K562 (cell line): Measurements from ENCODE around the gene GAPDHS. TPM values are rescaled to one million over a fixed set of nuclear protein-coding genes. Genes with fewer than 3 reads are reported as not detected.

Experiments used
- NR0B1 ChIP-seq: fragments of 450-650 bp; IDR thresholded peaks from one replicate; pipeline ENCODE4 v1.6.1; 2018; ENCODE audit warnings: mild to moderate bottlenecking, moderate library complexity; ENCODE audit not compliant: partially characterized antibody
- RAD21 ChIP-seq, 2 experiments: fragments of 250-450 bp in 1 of 2; fragments of 450-650 bp in 1 of 2; sonication (Bioruptor Pico) in 1 of 2; formaldehyde crosslinking in 1 of 2; IDR thresholded peaks in 1 of 2; conservative IDR thresholded peaks in 1 of 2; 2 replicates each; pipeline versions ENCODE4 v1.4.0 to v1.8.0; 2020 to 2022; ENCODE audit warnings: mild to moderate bottlenecking in 2 of 2, moderate library complexity in 1 of 2
- REST ChIP-seq, 2 experiments: fragments of 450-650 bp; formaldehyde crosslinking in 1 of 2; IDR thresholded peaks; 2 replicates each; pipeline versions ENCODE4 v1.4.0 to v1.6.1; 2014 to 2020; ENCODE audit warnings: mild to moderate bottlenecking in 2 of 2, borderline replicate concordance in 1 of 2, low read depth in 1 of 2
- STAG1 ChIP-seq: sonication (generic); formaldehyde crosslinking; IDR thresholded peaks from 2 replicates; pipeline ENCODE4 v1.5.0; 2020; ENCODE audit warnings: missing genetic modification reagents, borderline replicate concordance
- ZNF140 ChIP-seq: fragments of 250-450 bp; sonication (Bioruptor Pico); IDR thresholded peaks from 2 replicates; pipeline ENCODE4 v1.8.0; 2021; ENCODE audit warnings: moderate library complexity, mild to moderate bottlenecking, inconsistent platforms
- ZNF3 ChIP-seq: fragments of 250-450 bp; sonication (Bioruptor Pico); IDR thresholded peaks from 2 replicates; pipeline ENCODE4 v1.5.0; 2021; ENCODE audit warnings: mild to moderate bottlenecking, moderate library complexity
- polyA plus RNA-seq, 8 experiments: library from polyadenylated mRNA; depleted of rRNA in 4 of 8; stranded (reverse) in 5 of 8; unstranded in 3 of 8; fragments of >200 nt; fragmentation: Nextera tagmentation in 2 of 8; fragmentation: Illumina TruSeq in 1 of 8; extraction: Ambion mirVana in 2 of 8; extraction: Trizol in 1 of 8; gene quantifications; 2 replicates each; pipeline versions ENCODE4 v1.2.1 to v1.2.3, GENCODE V29; 2011 to 2014; ENCODE audit warnings: inconsistent platforms in 1 of 8, missing spikeins in 1 of 8
- total RNA-seq, 7 experiments: library from RNA; depleted of rRNA in 6 of 7; stranded (reverse); fragments of >200 nt in 6 of 7; fragmentation: Illumina TruSeq in 2 of 7; extraction: Trizol in 2 of 7; gene quantifications; 2 replicates each; pipeline versions ENCODE4 v1.2.1 to v1.2.3, GENCODE V29; 2011 to 2021; ENCODE audit warnings: low replicate concordance in 1 of 7
- TF ChIP-seq, protein P1 (sequence below): fragments of 450-650 bp; IDR thresholded peaks from 2 replicates; pipeline ENCODE4 v1.6.1; 2016; ENCODE audit warnings: low read depth

The GAPDHS gene
- total and polyA plus RNA-seq, 9 of the 15 experiments (the other 6 are each of a cell fraction or from before 2014, with no cell fraction given) = 0.08 to 0.12 TPM; not detected in 7

DNA sequence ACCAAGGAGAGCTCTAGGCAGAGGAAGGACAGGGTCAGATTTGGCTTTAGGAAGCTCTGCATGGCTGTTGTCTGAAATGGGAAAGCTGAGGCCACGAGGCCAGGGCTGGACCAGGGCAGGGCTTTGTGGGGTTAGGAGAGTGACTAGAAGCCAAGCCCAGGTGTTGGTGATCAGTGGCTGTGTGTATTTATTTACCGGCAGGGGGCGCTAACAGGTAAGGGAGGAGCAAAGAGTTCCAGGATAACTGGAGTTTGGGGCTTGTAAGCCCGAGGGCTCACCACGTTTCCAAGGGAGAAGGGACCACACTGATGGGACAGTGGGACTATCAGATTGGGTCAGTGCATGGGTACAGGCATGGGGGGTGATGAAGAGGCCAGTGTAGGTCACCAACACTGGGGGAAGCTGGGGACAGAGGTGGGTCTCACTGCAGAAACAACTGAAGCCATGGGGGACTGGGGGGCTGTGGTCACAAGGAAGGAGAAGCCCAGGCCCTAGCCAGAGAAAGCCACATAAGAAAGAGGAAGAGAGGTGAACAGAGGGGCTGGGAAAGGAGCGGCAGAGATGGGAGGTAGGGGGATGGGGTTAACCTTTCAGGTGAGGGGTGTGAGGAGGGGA lies 16.0 kb downstream of the GAPDHS start (continued):
- TF ChIP-seq, protein P1, sequence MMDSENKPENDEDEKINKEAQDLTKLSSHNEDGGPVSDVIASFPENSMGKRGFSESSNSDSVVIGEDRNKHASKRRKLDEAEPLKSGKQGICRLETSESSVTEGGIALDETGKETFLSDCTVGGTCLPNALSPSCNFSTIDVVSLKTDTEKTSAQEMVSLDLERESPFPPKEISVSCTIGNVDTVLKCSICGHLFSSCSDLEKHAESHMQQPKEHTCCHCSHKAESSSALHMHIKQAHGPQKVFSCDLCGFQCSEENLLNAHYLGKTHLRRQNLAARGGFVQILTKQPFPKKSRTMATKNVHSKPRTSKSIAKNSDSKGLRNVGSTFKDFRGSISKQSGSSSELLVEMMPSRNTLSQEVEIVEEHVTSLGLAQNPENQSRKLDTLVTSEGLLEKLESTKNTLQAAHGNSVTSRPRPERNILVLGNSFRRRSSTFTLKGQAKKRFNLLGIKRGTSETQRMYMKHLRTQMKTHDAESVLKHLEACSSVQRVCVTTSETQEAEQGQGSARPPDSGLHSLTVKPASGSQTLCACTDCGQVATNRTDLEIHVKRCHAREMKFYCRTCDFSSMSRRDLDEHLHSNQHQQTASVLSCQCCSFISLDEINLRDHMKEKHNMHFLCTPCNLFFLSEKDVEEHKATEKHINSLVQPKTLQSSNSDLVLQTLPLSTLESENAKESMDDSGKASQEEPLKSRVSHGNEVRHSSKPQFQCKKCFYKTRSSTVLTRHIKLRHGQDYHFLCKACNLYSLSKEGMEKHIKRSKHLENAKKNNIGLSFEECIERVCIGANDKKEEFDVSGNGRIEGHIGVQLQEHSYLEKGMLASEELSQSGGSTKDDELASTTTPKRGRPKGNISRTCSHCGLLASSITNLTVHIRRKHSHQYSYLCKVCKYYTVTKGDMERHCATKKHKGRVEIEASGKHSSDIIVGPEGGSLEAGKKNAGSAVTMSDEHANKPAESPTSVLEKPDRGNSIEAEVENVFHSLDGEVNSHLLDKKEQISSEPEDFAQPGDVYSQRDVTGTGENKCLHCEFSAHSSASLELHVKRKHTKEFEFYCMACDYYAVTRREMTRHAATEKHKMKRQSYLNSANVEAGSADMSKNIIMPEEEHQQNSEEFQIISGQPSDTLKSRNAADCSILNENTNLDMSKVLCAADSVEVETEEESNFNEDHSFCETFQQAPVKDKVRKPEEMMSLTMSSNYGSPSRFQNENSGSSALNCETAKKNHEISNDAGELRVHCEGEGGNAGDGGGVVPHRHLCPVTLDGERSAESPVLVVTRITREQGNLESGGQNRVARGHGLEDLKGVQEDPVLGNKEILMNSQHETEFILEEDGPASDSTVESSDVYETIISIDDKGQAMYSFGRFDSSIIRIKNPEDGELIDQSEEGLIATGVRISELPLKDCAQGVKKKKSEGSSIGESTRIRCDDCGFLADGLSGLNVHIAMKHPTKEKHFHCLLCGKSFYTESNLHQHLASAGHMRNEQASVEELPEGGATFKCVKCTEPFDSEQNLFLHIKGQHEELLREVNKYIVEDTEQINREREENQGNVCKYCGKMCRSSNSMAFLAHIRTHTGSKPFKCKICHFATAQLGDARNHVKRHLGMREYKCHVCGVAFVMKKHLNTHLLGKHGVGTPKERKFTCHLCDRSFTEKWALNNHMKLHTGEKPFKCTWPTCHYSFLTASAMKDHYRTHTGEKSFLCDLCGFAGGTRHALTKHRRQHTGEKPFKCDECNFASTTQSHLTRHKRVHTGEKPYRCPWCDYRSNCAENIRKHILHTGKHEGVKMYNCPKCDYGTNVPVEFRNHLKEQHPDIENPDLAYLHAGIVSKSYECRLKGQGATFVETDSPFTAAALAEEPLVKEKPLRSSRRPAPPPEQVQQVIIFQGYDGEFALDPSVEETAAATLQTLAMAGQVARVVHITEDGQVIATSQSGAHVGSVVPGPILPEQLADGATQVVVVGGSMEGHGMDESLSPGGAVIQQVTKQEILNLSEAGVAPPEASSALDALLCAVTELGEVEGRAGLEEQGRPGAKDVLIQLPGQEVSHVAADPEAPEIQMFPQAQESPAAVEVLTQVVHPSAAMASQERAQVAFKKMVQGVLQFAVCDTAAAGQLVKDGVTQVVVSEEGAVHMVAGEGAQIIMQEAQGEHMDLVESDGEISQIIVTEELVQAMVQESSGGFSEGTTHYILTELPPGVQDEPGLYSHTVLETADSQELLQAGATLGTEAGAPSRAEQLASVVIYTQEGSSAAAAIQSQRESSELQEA = peak; percentile 44; the same call in 1 of the 2 replicates
- TF ChIP-seq ZNF3 (CRISPR knock-in tag) = no peak
- no peak for TF ChIP-seq NR0B1
- TF ChIP-seq RAD21 (CRISPR knock-in tag; conservative IDR thresholded peaks at IDR 0.05 in 1 of 2, IDR thresholded peaks at IDR 0.05 in 1 of 2) = peak; percentile 46 to 70
- TF ChIP-seq STAG1 (CRISPR knock-in tag) = peak; percentile 11; the same call in 1 of the 2 replicates
- TF ChIP-seq REST (IDR thresholded peaks at IDR 0.05; ENCODE audit: borderline replicate concordance) = peak; percentile 53; the same call in 1 of the 2 replicates
- no peak for TF ChIP-seq REST (CRISPR knock-in tag; IDR thresholded peaks at IDR 0.05; ENCODE audit: low read depth)
- no peak for TF ChIP-seq ZNF140 (CRISPR knock-in tag)
